ENCODE data around the gene UCKL1.
A peak's percentile ranks its signal among the peaks of the same experiment; 100 is the strongest.

The UCKL1 gene

GRCh38 chr20:63894358-63895201 is 61.6 kb downstream of the UCKL1 start, which contains the start of gene DNAJC5:
TSS of gene DNAJC5 (plus strand) at chr20:63895126. CDS start at chr20:63928346, 33,220 bp downstream.
- Histone ChIP-seq H3K4me3 (replicated peaks; ENCODE audit: insufficient read depth, low read length) (peak within 1 kb of the TSS; percentile 72), H3K27me3 (ENCODE audit: insufficient read depth, poor library complexity, severe bottlenecking) (no peaks in the 10 kb centered on the region), H3K27ac (replicated peaks) (peak within 1 kb of the TSS; percentile 86)
- TF ChIP-seq CTCF (IDR thresholded peaks at IDR 0.05; ENCODE audit: insufficient read depth, low read length) = no peak
- TF ChIP-seq POLR2AphosphoS5 (IDR thresholded peaks at IDR 0.05; ENCODE audit: low read depth) = peak; percentile 30; the same call in 1 of the 2 replicates
- peak; percentile 88 to 93 for DNase-seq (ENCODE audit: low read depth in 1 of 2, low spot score in 1 of 2)

GRCh38 chr20:63893999-63894357 is 62.2 kb downstream of the UCKL1 start:
- TF ChIP-seq GABPA (IDR thresholded peaks at IDR 0.05; ENCODE audit: low read depth) (no peak), CTCF (IDR thresholded peaks at IDR 0.05; ENCODE audit: insufficient read depth, low read length) (no peak), SPI1 (IDR thresholded peaks at IDR 0.05; ENCODE audit: borderline replicate concordance, low read depth) (no peak), REST (IDR thresholded peaks at IDR 0.05; ENCODE audit: insufficient replicate concordance, low read depth) (no peak), POLR2AphosphoS5 (IDR thresholded peaks at IDR 0.05; ENCODE audit: low read depth) (no peak)
- peak overlapping the region; percentile 55 for H3K4me3 ChIP-seq (replicated peaks; ENCODE audit: insufficient read depth, low read length)

GRCh38 chr20:63892402-63892801 is 63.8 kb downstream of the UCKL1 start:
- no peak for TF ChIP-seq CTCF (IDR thresholded peaks at IDR 0.05; ENCODE audit: insufficient read depth, low read length)
- Histone ChIP-seq H3K27me3 (ENCODE audit: insufficient read depth, poor library complexity, severe bottlenecking) (no peaks in the 10 kb centered on the region), H3K27ac (replicated peaks) (no peak overlapping the region), H3K4me3 (replicated peaks; ENCODE audit: insufficient read depth, low read length) (no peak overlapping the region)
- DNase-seq (ENCODE audit: low read depth in 1 of 2, low spot score in 1 of 2) = no peak

More at GRCh38 chr20:63893999-63894357, 62.2 kb downstream of the UCKL1 start:
- no peak for DNase-seq (ENCODE audit: low read depth in 1 of 2, low spot score in 1 of 2)
- no peak overlapping the region for H3K27ac ChIP-seq (replicated peaks)
- H3K27me3 ChIP-seq (ENCODE audit: insufficient read depth, poor library complexity, severe bottlenecking) = no peaks in the 10 kb centered on the region

GRCh38 chr20:63891061-63892002 is 64.9 kb downstream of the UCKL1 start:
- no peak for TF ChIP-seq POLR2AphosphoS5 (IDR thresholded peaks at IDR 0.05; ENCODE audit: low read depth)
- TF ChIP-seq CTCF (IDR thresholded peaks at IDR 0.05; ENCODE audit: insufficient read depth, low read length) = no peak
- TF ChIP-seq REST (IDR thresholded peaks at IDR 0.05; ENCODE audit: insufficient replicate concordance, low read depth) = no peak
- H3K27ac ChIP-seq (replicated peaks) = no peak overlapping the region
- no peaks in the 10 kb centered on the region for H3K27me3 ChIP-seq (ENCODE audit: insufficient read depth, poor library complexity, severe bottlenecking)
- DNase-seq (ENCODE audit: low read depth in 1 of 2, low spot score in 1 of 2) = peak in 1 of 2 experiments; percentile 41
- no peak overlapping the region for H3K4me3 ChIP-seq (replicated peaks; ENCODE audit: insufficient read depth, low read length)
